ENCODE results near the gene WDR6. TPM values are rescaled to one million over a fixed set of nuclear protein-coding genes. Genes with fewer than 3 reads are reported as not detected.
A peak's percentile ranks its signal among the peaks of the same experiment; 100 is the strongest.

WDR6 gene
- total RNA-seq, 2 experiments from 2014 or later = 101 to 128 TPM

DNA sequence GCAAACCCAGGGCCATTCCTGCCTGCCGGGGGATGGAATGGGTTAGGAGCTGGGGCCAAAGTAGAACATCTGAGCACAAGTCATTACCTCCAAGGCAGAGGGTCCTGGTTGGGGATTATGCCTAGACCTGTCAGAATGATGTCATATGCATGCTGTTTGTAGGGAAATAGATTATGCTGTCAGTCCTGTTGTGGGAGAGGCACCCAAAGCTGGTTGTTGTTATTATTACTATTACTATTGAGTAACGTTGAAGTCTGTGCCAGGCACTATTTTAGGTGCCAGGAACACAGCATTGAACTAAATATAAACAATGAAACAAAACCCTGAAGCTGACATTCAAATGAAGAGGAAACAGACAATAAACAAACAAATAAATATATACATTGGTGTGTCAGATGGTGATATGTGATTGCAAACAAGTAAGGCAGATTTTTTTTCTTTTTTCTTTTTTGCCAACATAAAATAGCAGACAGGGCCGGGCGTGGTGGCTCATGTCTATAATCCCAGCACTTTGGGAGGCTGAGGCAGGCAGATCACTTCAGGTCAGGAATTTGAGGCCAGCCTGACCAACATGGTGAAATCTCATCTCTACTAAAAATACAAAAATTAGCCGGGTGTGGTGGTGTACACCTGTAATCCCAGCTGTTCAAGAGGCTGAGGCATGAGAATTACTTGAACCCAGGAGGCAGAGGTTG lies 15.2 kb upstream of the WDR6 start:
- H3K27ac ChIP-seq (ENCODE audit: low read depth, low read length, poor library complexity, severe bottlenecking) = no peak overlapping the region

DNA sequence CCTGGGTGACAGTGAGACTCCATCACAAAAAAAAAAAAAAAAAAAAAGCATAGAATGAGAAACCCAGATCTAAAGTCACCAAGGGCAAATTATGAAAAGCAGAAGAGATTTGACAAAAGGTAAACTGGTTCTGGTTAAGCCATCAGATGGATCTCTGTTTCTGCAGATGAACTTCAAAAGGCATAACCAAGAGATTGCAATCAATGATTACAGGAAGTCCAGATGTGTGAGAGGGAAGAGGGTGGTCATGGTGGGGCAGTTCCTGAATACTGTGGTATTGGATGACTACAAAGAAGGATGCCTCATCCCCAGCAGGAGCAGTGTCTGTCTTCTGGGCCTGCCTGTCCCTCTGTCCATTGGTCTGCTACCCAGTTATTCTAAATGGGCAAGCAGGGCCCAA lies 13.4 kb upstream of the WDR6 start:
- no peaks in the 10 kb centered on the region for H3K36me3 ChIP-seq (ENCODE audit: insufficient read depth, low read length)
- no peak for TF ChIP-seq EZH2phosphoT487 (IDR thresholded peaks at IDR 0.05; ENCODE audit: borderline replicate concordance, low read depth, low read length)
- TF ChIP-seq, protein P1, sequence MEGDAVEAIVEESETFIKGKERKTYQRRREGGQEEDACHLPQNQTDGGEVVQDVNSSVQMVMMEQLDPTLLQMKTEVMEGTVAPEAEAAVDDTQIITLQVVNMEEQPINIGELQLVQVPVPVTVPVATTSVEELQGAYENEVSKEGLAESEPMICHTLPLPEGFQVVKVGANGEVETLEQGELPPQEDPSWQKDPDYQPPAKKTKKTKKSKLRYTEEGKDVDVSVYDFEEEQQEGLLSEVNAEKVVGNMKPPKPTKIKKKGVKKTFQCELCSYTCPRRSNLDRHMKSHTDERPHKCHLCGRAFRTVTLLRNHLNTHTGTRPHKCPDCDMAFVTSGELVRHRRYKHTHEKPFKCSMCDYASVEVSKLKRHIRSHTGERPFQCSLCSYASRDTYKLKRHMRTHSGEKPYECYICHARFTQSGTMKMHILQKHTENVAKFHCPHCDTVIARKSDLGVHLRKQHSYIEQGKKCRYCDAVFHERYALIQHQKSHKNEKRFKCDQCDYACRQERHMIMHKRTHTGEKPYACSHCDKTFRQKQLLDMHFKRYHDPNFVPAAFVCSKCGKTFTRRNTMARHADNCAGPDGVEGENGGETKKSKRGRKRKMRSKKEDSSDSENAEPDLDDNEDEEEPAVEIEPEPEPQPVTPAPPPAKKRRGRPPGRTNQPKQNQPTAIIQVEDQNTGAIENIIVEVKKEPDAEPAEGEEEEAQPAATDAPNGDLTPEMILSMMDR (conservative IDR thresholded peaks at IDR 0.05; ENCODE audit: low read length) = no peak
- no peaks in the 10 kb centered on the region for H3K9me2 ChIP-seq (ENCODE audit: insufficient read depth, low read length)
- peaks cover 26% of the 10 kb centered on the region for H3K4me1 ChIP-seq (ENCODE audit: insufficient read depth, low read length, poor library complexity, severe bottlenecking)
- H3K4me2 ChIP-seq (ENCODE audit: low read length) = no peak overlapping the region
- H3K4me3 ChIP-seq (ENCODE audit: low read depth, low read length, poor library complexity, severe bottlenecking) = no peak overlapping the region
- H4K20me1 ChIP-seq (ENCODE audit: insufficient read depth, low read length) = no peaks in the 10 kb centered on the region
- H2AFZ ChIP-seq (ENCODE audit: low read length) = no peak overlapping the region
- no peaks in the 10 kb centered on the region; the same call in 1 of the 2 replicates for H3K79me2 ChIP-seq (ENCODE audit: insufficient read depth, low read depth, low read length)
- no peaks in the 10 kb centered on the region for H3K9me3 ChIP-seq (ENCODE audit: low read length)
- CTCF ChIA-PET (ENCODE audit: unreplicated experiment) = no interaction called here
- intact Hi-C loops (cut with micrococcal nuclease; ENCODE audit: unreplicated experiment) = no loop called here
- POLR2A ChIA-PET = interaction anchor here (1.7 kb wide), 1 partner anchor 13 kb away, joined by 4 read pairs; the partner anchor contains the start of gene WDR6
- H3K27ac ChIP-seq (ENCODE audit: low read depth, low read length, poor library complexity, severe bottlenecking) = no peak overlapping the region
- BruUV-seq (replicated peaks) = no TSS peak
- DNase-seq (ENCODE audit: low spot score) = no peak

More for the DNA sequence above, 15.2 kb upstream of the WDR6 start:
- no peaks in the 10 kb centered on the region; the same call in 1 of the 2 replicates for H3K79me2 ChIP-seq (ENCODE audit: insufficient read depth, low read depth, low read length)
- H3K36me3 ChIP-seq (ENCODE audit: insufficient read depth, low read length) = no peaks in the 10 kb centered on the region
- intact Hi-C loops (cut with micrococcal nuclease; ENCODE audit: unreplicated experiment) = loop anchor here (2.0 kb wide), 1 partner anchor 15 kb away; the partner anchor contains the start of gene WDR6
- H3K4me1 ChIP-seq (ENCODE audit: insufficient read depth, low read length, poor library complexity, severe bottlenecking) = peaks cover 27% of the 10 kb centered on the region
- ChIA-PET POLR2A (interaction anchor here (0.6 to 2.0 kb wide), 6 partner anchors 15 to 437 kb away, joined by 3 to 7 read pairs (median 4); partner anchors contain the start of genes DALRD3, NDUFAF3 and WDR6), CTCF (ENCODE audit: unreplicated experiment) (interaction anchor here (1.1 kb wide), 1 partner anchor 15 kb away, joined by 9 read pairs; the partner anchor contains the start of gene WDR6)
- H4K20me1 ChIP-seq (ENCODE audit: insufficient read depth, low read length) = no peaks in the 10 kb centered on the region
- no peak overlapping the region for H2AFZ ChIP-seq (ENCODE audit: low read length)
- H3K4me3 ChIP-seq (ENCODE audit: low read depth, low read length, poor library complexity, severe bottlenecking) = peak overlapping the region; percentile 84
- peak overlapping the region; percentile 97 for H3K4me2 ChIP-seq (ENCODE audit: low read length)
- TF ChIP-seq, protein P1 (conservative IDR thresholded peaks at IDR 0.05; ENCODE audit: low read length) = no peak
- TF ChIP-seq EZH2phosphoT487 (IDR thresholded peaks at IDR 0.05; ENCODE audit: borderline replicate concordance, low read depth, low read length) = no peak
- TSS peak; percentile 62 for BruUV-seq (replicated peaks)
- DNase-seq (ENCODE audit: low spot score) = no peak
- H3K9me2 ChIP-seq (ENCODE audit: insufficient read depth, low read length) = no peaks in the 10 kb centered on the region
- H3K9me3 ChIP-seq (ENCODE audit: low read length) = no peaks in the 10 kb centered on the region

DNA sequence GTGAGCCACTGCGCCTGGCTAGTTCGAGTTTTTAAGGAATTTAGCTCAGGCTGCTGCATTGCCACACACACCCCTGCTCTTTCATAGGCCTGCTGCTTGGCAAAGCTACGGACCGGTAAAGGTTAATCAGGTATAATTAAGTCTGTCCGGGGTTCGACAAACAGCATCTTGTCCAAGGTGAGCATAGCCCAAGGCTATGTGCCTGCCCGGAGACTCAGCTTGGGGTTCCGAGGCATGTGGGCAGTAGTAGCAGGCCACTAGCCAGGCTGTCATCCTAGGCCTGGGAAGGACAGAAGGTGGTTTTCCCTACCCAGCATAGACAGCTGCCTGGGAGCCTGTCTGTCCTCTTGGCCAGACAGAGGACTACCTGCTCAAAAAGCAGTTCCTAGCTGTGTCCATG lies 10.6 kb upstream of the WDR6 start:
- H3K4me2 ChIP-seq (ENCODE audit: low read length) = no peak overlapping the region
- no peak for DNase-seq (ENCODE audit: low spot score)
- H3K9me2 ChIP-seq (ENCODE audit: insufficient read depth, low read length) = no peaks in the 10 kb centered on the region
- H3K27ac ChIP-seq (ENCODE audit: low read depth, low read length, poor library complexity, severe bottlenecking) = no peak overlapping the region
- no peaks in the 10 kb centered on the region for H3K79me2 ChIP-seq (ENCODE audit: insufficient read depth, low read depth, low read length)
- ChIA-PET POLR2A (interaction anchor here (0.6 to 1.1 kb wide), 2 partner anchors 11 to 13 kb away, joined by 4 read pairs; partner anchors contain the start of gene WDR6), CTCF (ENCODE audit: unreplicated experiment) (no interaction called here)
- peaks cover 4% of the 10 kb centered on the region for H3K4me1 ChIP-seq (ENCODE audit: insufficient read depth, low read length, poor library complexity, severe bottlenecking)
- BruUV-seq (replicated peaks) = no TSS peak
- no peak overlapping the region for H2AFZ ChIP-seq (ENCODE audit: low read length)
- intact Hi-C loops (cut with micrococcal nuclease; ENCODE audit: unreplicated experiment) = no loop called here
- H3K9me3 ChIP-seq (ENCODE audit: low read length) = no peaks in the 10 kb centered on the region
- H4K20me1 ChIP-seq (ENCODE audit: insufficient read depth, low read length) = no peaks in the 10 kb centered on the region
- TF ChIP-seq, protein P1 (conservative IDR thresholded peaks at IDR 0.05; ENCODE audit: low read length) = no peak
- TF ChIP-seq EZH2phosphoT487 (IDR thresholded peaks at IDR 0.05; ENCODE audit: borderline replicate concordance, low read depth, low read length) = no peak
- no peaks in the 10 kb centered on the region for H3K36me3 ChIP-seq (ENCODE audit: insufficient read depth, low read length)
- no peak overlapping the region for H3K4me3 ChIP-seq (ENCODE audit: low read depth, low read length, poor library complexity, severe bottlenecking)

All from OCI-LY7 (cell line).